ENCODE results near the gene TDRD9. TPM values are rescaled to one million over a fixed set of nuclear protein-coding genes. Genes with fewer than 3 reads are reported as not detected.

Gene TDRD9
- total RNA-seq, 3 donors from 2014 or later = 0.96 to 4.0 (median 2.9) TPM

- DNase-seq (ENCODE audit: low spot score in 2 of 2) = no peak
- intact Hi-C loops (cut with DNase I; ENCODE audit: low total_unique reads) = no loop called here
Measured at GRCh38 chr14:104039214-104039613, 111.0 kb downstream of the TDRD9 start.

GRCh38 chr14:104040539-104040938 lies 112.3 kb downstream of the TDRD9 start:
- TF ChIP-seq CTCF (IDR thresholded peaks at IDR 0.05) = no peak
- no peak for TF ChIP-seq POLR2AphosphoS5 (IDR thresholded peaks at IDR 0.05)
- no peak for TF ChIP-seq POLR2A (IDR thresholded peaks at IDR 0.05)
- no peaks in the 10 kb centered on the region for H3K9me3 ChIP-seq
- no peak overlapping the region for H3K4me3 ChIP-seq
- H3K4me1 ChIP-seq = no peaks in the 10 kb centered on the region
- no peak overlapping the region for H3K27ac ChIP-seq
- DNase-seq (ENCODE audit: low spot score in 2 of 2) = no peak
- peaks cover 0 to 14% of the 10 kb centered on the region in 2 donors for H3K27me3 ChIP-seq
- intact Hi-C loops (cut with DNase I; ENCODE audit: low total_unique reads) = no loop called here
- no peaks in the 10 kb centered on the region for H3K36me3 ChIP-seq

More at GRCh38 chr14:104039214-104039613, 111.0 kb downstream of the TDRD9 start:
- no peak for TF ChIP-seq POLR2AphosphoS5 (IDR thresholded peaks at IDR 0.05)
- no peak for TF ChIP-seq POLR2A (IDR thresholded peaks at IDR 0.05)
- TF ChIP-seq CTCF (IDR thresholded peaks at IDR 0.05) = no peak
- Histone ChIP-seq H3K4me3 (no peak overlapping the region), H3K27ac (no peak overlapping the region), H3K9me3 (no peaks in the 10 kb centered on the region), H3K36me3 (no peaks in the 10 kb centered on the region), H3K27me3 (peaks cover 0 to 19% of the 10 kb centered on the region in 2 donors), H3K4me1 (no peaks in the 10 kb centered on the region)

- no peak for DNase-seq (ENCODE audit: low spot score in 2 of 2)
- H3K4me3 ChIP-seq = no peak overlapping the region
- no peaks in the 10 kb centered on the region for H3K4me1 ChIP-seq
- no peaks in the 10 kb centered on the region for H3K9me3 ChIP-seq
- H3K27me3 ChIP-seq = peaks cover 0 to 14% of the 10 kb centered on the region in 2 donors
- TF ChIP-seq POLR2A (IDR thresholded peaks at IDR 0.05) (no peak), CTCF (IDR thresholded peaks at IDR 0.05) (no peak), POLR2AphosphoS5 (IDR thresholded peaks at IDR 0.05) (no peak)
- intact Hi-C loops (cut with DNase I; ENCODE audit: low total_unique reads) = no loop called here
- no peak overlapping the region for H3K27ac ChIP-seq
- no peaks in the 10 kb centered on the region for H3K36me3 ChIP-seq
Measured at GRCh38 chr14:104041430-104042104, 113.3 kb downstream of the TDRD9 start.

GRCh38 chr14:104044016-104044415 lies 115.8 kb downstream of the TDRD9 start:
- Histone ChIP-seq H3K4me1 (no peaks in the 10 kb centered on the region), H3K36me3 (no peaks in the 10 kb centered on the region), H3K27ac (no peak overlapping the region), H3K27me3 (peaks cover 0 to 5% of the 10 kb centered on the region in 2 donors), H3K9me3 (peaks cover 0 to 5% of the 10 kb centered on the region in 2 donors), H3K4me3 (no peak overlapping the region)
- no peak for DNase-seq (ENCODE audit: low spot score in 2 of 2)
- TF ChIP-seq POLR2A (IDR thresholded peaks at IDR 0.05) (no peak), CTCF (IDR thresholded peaks at IDR 0.05) (no peak), POLR2AphosphoS5 (IDR thresholded peaks at IDR 0.05) (no peak)
- intact Hi-C loops (cut with DNase I; ENCODE audit: low total_unique reads) = no loop called here

- no peak for DNase-seq (ENCODE audit: low spot score in 2 of 2)
- Histone ChIP-seq H3K27ac (no peak overlapping the region), H3K36me3 (no peaks in the 10 kb centered on the region), H3K9me3 (peaks cover 0 to 5% of the 10 kb centered on the region in 2 donors), H3K4me3 (no peak overlapping the region), H3K27me3 (no peaks in the 10 kb centered on the region), H3K4me1 (no peaks in the 10 kb centered on the region)
- intact Hi-C loops (cut with DNase I; ENCODE audit: low total_unique reads) = no loop called here
- no peak for TF ChIP-seq POLR2A (IDR thresholded peaks at IDR 0.05)
- no peak for TF ChIP-seq POLR2AphosphoS5 (IDR thresholded peaks at IDR 0.05)
- no peak for TF ChIP-seq CTCF (IDR thresholded peaks at IDR 0.05)
Measured at GRCh38 chr14:104047761-104048160, 119.5 kb downstream of the TDRD9 start.

All from breast epithelium (tissue), 4 donors.